ENCODE results near the gene LIPC. TPM values are rescaled to one million over a fixed set of nuclear protein-coding genes. Genes with fewer than 3 reads are reported as not detected.
A peak's percentile ranks its signal among the peaks of the same experiment; 100 is the strongest.

Gene LIPC
- total RNA-seq, 2 experiments from 2014 or later = not detected

DNA sequence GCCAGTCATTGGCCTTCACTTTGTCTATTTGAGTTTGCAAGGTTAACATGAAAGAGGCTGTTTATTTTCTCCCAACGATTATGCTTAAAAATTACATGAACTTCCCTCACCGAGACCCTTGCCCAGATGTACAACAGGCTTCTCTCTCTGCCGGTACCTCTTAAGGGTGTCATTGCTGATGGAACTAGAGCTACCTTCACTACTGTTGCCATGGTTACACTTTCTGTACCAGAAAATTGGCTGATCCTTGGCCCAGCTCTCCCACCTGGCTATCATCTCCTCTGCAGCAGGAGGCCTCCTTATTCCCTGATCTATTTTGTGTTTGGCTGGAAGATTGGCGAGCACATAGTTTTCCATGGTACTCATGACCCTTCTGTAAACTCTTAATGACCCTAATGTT lies 24.0 kb upstream of the LIPC start:
- H3K27me3 Mint-ChIP-seq = peaks cover 2% of the 10 kb centered on the region
- no peak for DNase-seq
- ChIA-PET CTCF (no interaction called here), POLR2A (no interaction called here)
- intact Hi-C loops (cut with micrococcal nuclease) = no loop called here
- no peaks in the 10 kb centered on the region for H3K9me3 Mint-ChIP-seq
- H3K4me1 Mint-ChIP-seq (ENCODE audit: low read depth) = peaks cover 7% of the 10 kb centered on the region
- no peaks in the 10 kb centered on the region for H3K36me3 Mint-ChIP-seq
- no peak overlapping the region for H3K27ac Mint-ChIP-seq
- no peak overlapping the region for H3K4me3 Mint-ChIP-seq

DNA sequence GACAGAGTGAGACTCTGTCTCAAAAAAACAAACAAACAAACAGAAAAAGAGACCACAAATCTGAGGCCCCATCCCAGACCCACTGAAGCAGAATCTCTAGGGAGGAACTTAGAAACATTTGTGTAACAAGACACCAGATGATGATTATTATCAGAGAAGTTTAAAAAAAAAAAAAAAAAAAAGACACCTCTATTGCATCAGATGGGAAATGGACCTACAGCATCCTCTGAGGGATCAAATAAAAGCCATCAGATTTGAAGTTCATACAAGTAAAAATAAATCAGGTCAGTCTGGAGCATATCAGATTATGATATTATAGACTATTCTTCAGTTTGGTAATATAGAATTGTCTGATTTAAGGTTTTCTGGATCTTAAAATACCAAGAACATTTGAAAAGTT lies 21.9 kb upstream of the LIPC start:
- CTCF ChIA-PET = no interaction called here
- Mint-ChIP-seq H3K27ac (no peak overlapping the region), H3K4me3 (no peak overlapping the region), H3K4me1 (ENCODE audit: low read depth) (peaks cover 7% of the 10 kb centered on the region), H3K27me3 (no peaks in the 10 kb centered on the region), H3K36me3 (no peaks in the 10 kb centered on the region), H3K9me3 (no peaks in the 10 kb centered on the region)
- intact Hi-C loops (cut with micrococcal nuclease) = no loop called here
- POLR2A ChIA-PET = interaction anchor here (0.6 kb wide), 1 partner anchor 24 kb away, joined by 3 read pairs; no protein-coding TSS in a partner anchor
- DNase-seq = no peak

GRCh38 chr15:58410353-58410752 lies 21.4 kb upstream of the LIPC start:
- Mint-ChIP-seq H3K4me3 (peak overlapping the region; percentile 60), H3K36me3 (no peaks in the 10 kb centered on the region), H3K9me3 (no peaks in the 10 kb centered on the region), H3K27ac (no peak overlapping the region), H3K27me3 (no peaks in the 10 kb centered on the region), H3K4me1 (ENCODE audit: low read depth) (peaks cover 7% of the 10 kb centered on the region)
- POLR2A ChIA-PET = interaction anchor here (0.6 kb wide), 2 partner anchors 24 to 199 kb away, joined by 3 read pairs; no protein-coding TSS in a partner anchor
- CTCF ChIA-PET = no interaction called here
- peak; percentile 36 for DNase-seq
- intact Hi-C loops (cut with micrococcal nuclease) = no loop called here

DNA sequence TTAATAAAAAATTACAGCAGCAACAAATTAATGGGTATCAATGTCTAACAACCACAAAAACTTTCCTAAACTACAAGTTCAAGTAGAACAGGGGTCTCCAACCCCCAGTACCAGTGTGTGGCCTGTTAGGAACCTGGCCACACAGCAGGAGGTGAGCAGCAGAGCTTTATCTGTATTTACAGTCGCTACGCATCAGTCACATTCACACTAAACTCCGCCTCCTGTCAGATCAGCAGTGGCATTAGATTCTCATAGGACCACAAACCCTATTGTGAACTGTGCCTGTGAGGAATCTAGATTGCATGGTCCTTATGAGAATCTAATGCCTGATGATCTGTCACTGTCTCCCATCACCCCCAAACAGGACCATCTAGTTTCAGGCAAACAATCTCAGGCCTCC lies 18.5 kb upstream of the LIPC start:
- Mint-ChIP-seq H3K27me3 (no peaks in the 10 kb centered on the region), H3K36me3 (no peaks in the 10 kb centered on the region), H3K27ac (no peak overlapping the region), H3K4me3 (no peak overlapping the region), H3K4me1 (ENCODE audit: low read depth) (peaks cover 7% of the 10 kb centered on the region), H3K9me3 (peaks cover 3% of the 10 kb centered on the region)
- DNase-seq = no peak
- ChIA-PET POLR2A (no interaction called here), CTCF (no interaction called here)
- intact Hi-C loops (cut with micrococcal nuclease) = no loop called here

DNA sequence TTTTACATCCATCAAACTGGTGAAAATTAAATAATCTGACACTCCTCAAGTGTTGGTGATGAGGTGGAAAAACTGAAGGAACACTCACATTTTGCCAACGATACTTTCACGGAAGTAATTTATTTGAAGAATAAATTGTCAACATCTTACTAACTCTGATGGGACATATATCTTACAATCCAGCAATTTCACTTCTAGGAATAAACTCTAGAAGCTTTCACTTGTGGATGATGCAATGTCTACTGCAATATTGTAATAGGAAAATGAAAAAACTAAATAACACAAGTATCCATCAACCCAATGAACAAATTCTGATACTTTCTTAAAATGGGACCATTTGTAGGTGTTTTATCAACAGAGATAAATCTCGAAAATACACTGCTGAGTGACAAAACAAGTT lies 16.2 kb upstream of the LIPC start:
- no peaks in the 10 kb centered on the region for H3K36me3 Mint-ChIP-seq
- no peak overlapping the region for H3K27ac Mint-ChIP-seq
- H3K27me3 Mint-ChIP-seq = no peaks in the 10 kb centered on the region
- H3K4me3 Mint-ChIP-seq = no peak overlapping the region
- ChIA-PET POLR2A (no interaction called here), CTCF (interaction anchor here (1.2 kb wide), 1 partner anchor 188 kb away, joined by 4 read pairs; no protein-coding TSS in a partner anchor)
- peaks cover 5% of the 10 kb centered on the region for H3K4me1 Mint-ChIP-seq (ENCODE audit: low read depth)
- intact Hi-C loops (cut with micrococcal nuclease) = no loop called here
- peaks cover 3% of the 10 kb centered on the region for H3K9me3 Mint-ChIP-seq
- no peak for DNase-seq

DNA sequence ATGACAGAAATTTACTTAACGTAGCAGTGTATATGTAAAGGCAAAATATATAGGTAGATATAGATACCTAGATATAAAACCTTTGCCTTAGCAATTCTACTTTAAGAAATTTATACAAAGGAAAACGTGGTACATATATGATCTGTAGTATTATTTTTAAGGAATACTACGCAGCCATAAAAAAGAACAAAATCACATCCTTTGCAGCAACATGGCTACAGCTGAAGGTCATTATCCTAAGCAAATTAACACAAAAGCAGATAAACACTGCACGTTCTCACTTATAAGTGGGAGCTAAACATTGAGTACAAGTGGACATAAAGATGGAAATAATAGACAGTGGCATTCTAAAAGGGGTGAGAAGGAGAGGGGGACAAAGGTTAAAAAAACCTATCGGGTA lies 14.8 kb upstream of the LIPC start:
- H3K36me3 Mint-ChIP-seq = no peaks in the 10 kb centered on the region
- CTCF ChIA-PET = no interaction called here
- H3K4me1 Mint-ChIP-seq (ENCODE audit: low read depth) = peaks cover 5% of the 10 kb centered on the region
- intact Hi-C loops (cut with micrococcal nuclease) = no loop called here
- no peaks in the 10 kb centered on the region for H3K27me3 Mint-ChIP-seq
- H3K27ac Mint-ChIP-seq = no peak overlapping the region
- DNase-seq = no peak
- H3K9me3 Mint-ChIP-seq = peaks cover 3% of the 10 kb centered on the region
- POLR2A ChIA-PET = no interaction called here
- no peak overlapping the region for H3K4me3 Mint-ChIP-seq

DNA sequence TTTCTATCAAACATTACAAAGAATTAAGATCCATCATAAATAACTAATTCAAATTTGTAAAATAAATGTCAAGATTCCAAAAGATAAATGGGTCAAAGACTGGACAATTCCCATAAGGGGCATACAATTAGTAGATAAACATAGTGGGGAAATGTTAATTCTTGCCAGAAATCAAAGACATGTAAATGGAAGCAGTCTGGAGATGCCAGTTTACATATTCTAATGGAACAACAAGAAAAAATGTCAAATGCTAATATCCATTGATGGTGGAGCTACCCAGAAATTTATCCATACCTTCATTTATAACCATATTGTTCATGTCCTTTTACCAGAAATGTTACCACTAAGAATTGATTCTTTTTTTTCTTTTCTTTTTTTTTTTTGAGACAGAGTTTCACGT lies 13.7 kb upstream of the LIPC start:
- Mint-ChIP-seq H3K4me1 (ENCODE audit: low read depth) (peaks cover 5% of the 10 kb centered on the region), H3K27me3 (no peaks in the 10 kb centered on the region), H3K36me3 (no peaks in the 10 kb centered on the region), H3K4me3 (no peak overlapping the region), H3K27ac (no peak overlapping the region), H3K9me3 (peaks cover 3% of the 10 kb centered on the region)
- CTCF ChIA-PET = interaction anchor here (1.1 kb wide), 1 partner anchor 59 kb away, joined by 3 read pairs; no protein-coding TSS in a partner anchor
- intact Hi-C loops (cut with micrococcal nuclease) = no loop called here
- POLR2A ChIA-PET = no interaction called here
- DNase-seq = no peak

DNA sequence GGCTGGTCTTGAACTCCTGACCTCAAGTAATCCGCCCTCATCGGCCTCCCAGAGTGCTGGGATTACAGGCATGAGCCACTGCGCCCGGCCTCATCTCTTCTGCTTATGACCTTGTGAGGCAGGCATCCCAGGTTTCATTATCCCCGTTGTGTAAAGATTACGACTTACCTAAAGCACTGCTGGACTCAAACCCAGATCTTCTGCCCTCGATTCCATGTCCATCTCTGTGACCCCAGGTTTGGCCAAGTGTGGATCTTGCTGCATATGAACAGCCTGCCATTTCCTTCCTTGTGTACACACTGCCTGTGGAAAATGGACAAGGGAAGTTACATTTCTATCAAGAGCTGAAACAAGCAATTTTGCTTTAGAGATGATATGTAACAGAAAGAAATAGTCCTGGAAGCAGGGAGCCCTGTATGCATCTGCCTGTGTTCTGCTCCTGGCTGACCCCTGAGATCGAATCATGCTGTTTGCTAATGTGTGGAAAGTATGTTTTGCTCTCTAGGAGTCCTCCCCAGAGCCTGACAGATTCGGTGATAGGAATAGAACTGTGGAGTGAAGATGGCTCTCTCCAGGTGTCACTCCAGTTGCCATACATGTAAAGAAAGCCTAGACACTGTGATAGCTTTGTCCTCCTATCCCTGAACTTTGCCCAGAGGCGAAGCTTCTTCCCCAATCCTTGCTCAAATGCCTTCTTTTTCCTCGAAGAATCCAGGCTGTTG lies 11.8 kb upstream of the LIPC start:
- H3K36me3 Mint-ChIP-seq = no peaks in the 10 kb centered on the region
- no peak overlapping the region for H3K27ac Mint-ChIP-seq
- ChIA-PET CTCF (no interaction called here), POLR2A (interaction anchor here (1.5 kb wide), 1 partner anchor 351 kb away, joined by 3 read pairs; the partner anchor contains the start of gene MINDY2)
- intact Hi-C loops (cut with micrococcal nuclease) = loop anchor here (5.0 kb wide), 1 partner anchor 88 kb away; no protein-coding TSS in a partner anchor
- no peaks in the 10 kb centered on the region for H3K27me3 Mint-ChIP-seq
- DNase-seq = no peak
- H3K4me1 Mint-ChIP-seq (ENCODE audit: low read depth) = peaks cover 9% of the 10 kb centered on the region
- no peak overlapping the region for H3K4me3 Mint-ChIP-seq
- H3K9me3 Mint-ChIP-seq = peaks cover 3% of the 10 kb centered on the region

DNA sequence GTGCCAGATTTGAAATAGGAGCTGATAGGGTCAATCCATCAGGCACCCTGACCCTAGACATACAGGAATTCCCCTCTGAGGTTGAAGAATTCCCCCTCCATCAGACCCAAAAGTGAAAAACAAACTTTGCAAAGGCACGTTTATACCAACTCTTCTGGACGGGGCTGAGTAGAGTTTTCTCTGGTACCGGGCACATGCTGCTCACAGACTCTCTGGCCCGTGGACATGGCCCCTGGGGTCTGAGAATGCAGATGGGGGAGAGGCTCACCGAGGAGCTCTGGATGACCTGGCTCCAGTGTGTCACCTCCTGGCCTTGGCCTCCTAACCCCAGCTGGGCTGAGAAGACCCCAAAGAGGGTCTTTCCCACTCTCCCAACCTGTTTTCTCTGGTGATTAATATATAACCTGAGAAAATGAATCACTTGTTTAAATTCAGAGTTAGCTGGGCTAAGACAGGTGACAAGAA lies 11.2 kb upstream of the LIPC start:
- H3K36me3 Mint-ChIP-seq = no peaks in the 10 kb centered on the region
- no peaks in the 10 kb centered on the region for H3K27me3 Mint-ChIP-seq
- no peak overlapping the region for H3K27ac Mint-ChIP-seq
- ChIA-PET CTCF (no interaction called here), POLR2A (interaction anchor here (1.5 kb wide), 1 partner anchor 350 kb away, joined by 3 read pairs; the partner anchor contains the start of gene MINDY2)
- H3K4me1 Mint-ChIP-seq (ENCODE audit: low read depth) = peaks cover 9% of the 10 kb centered on the region
- H3K9me3 Mint-ChIP-seq = peaks cover 3% of the 10 kb centered on the region
- no peak for DNase-seq
- no peak overlapping the region for H3K4me3 Mint-ChIP-seq
- intact Hi-C loops (cut with micrococcal nuclease) = loop anchor here (5.0 kb wide), 1 partner anchor 88 kb away; no protein-coding TSS in a partner anchor

DNA sequence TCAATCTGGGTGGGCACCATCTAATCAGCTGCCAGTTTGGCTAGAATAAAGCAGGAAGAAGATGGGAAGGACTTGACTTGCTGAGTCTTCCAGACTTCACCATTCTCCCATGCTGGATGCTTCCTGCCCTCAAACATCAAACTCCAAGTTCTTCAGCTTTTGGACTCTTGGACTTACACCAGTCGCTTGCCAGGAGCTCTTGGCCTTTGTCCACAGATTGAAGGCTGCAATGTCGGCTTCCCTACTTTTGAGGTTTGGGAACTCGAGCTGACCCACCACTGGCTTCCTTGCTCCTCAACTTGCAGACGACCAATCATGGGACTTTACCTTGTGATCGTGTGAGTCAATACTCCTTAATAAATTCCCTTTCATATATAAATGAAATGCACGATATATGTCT lies 8.6 kb upstream of the LIPC start:
- ChIA-PET CTCF (no interaction called here), POLR2A (no interaction called here)
- no peaks in the 10 kb centered on the region for H3K9me3 Mint-ChIP-seq
- H3K27me3 Mint-ChIP-seq = no peaks in the 10 kb centered on the region
- no peak overlapping the region for H3K4me3 Mint-ChIP-seq
- intact Hi-C loops (cut with micrococcal nuclease) = loop anchor here (5.0 kb wide), 1 partner anchor 91 kb away; no protein-coding TSS in a partner anchor
- no peak for DNase-seq
- no peak overlapping the region for H3K27ac Mint-ChIP-seq
- H3K36me3 Mint-ChIP-seq = no peaks in the 10 kb centered on the region
- peaks cover 9% of the 10 kb centered on the region for H3K4me1 Mint-ChIP-seq (ENCODE audit: low read depth)

GRCh38 chr15:58423831-58424608 lies 7.8 kb upstream of the LIPC start:
- H3K36me3 Mint-ChIP-seq = no peaks in the 10 kb centered on the region
- no peaks in the 10 kb centered on the region for H3K27me3 Mint-ChIP-seq
- intact Hi-C loops (cut with micrococcal nuclease) = loop anchor here (5.0 kb wide), 1 partner anchor 92 kb away; no protein-coding TSS in a partner anchor
- H3K27ac Mint-ChIP-seq = no peak overlapping the region
- ChIA-PET CTCF (no interaction called here), POLR2A (no interaction called here)
- peak; percentile 35 for DNase-seq
- no peaks in the 10 kb centered on the region for H3K9me3 Mint-ChIP-seq
- peaks cover 9% of the 10 kb centered on the region for H3K4me1 Mint-ChIP-seq (ENCODE audit: low read depth)
- no peak overlapping the region for H3K4me3 Mint-ChIP-seq

GRCh38 chr15:58424722-58425121 lies 7.1 kb upstream of the LIPC start:
- Mint-ChIP-seq H3K36me3 (no peaks in the 10 kb centered on the region), H3K9me3 (no peaks in the 10 kb centered on the region), H3K4me1 (ENCODE audit: low read depth) (peaks cover 9% of the 10 kb centered on the region), H3K27ac (no peak overlapping the region), H3K4me3 (no peak overlapping the region), H3K27me3 (no peaks in the 10 kb centered on the region)
- ChIA-PET POLR2A (no interaction called here), CTCF (interaction anchor here (0.7 kb wide), 1 partner anchor 315 kb away, joined by 3 read pairs; no protein-coding TSS in a partner anchor)
- no peak for DNase-seq
- intact Hi-C loops (cut with micrococcal nuclease) = loop anchor here (5.0 kb wide), 1 partner anchor 92 kb away; no protein-coding TSS in a partner anchor
